CD1c-positive myeloid dendritic cell (primary cell): ENCODE measurements around the gene TIGIT.
"Not testable (repeated sequence)": the region's sequence is repeated elsewhere in the genome, so short reads cannot be mapped to it uniquely, and the experiment has no call there.

Experiments
- DNase-seq: peaks from one replicate; pipeline ENCODE4 v3.0.0-alpha.2; 2016; ENCODE audit errors: extremely low spot score

TIGIT gene

DNA sequence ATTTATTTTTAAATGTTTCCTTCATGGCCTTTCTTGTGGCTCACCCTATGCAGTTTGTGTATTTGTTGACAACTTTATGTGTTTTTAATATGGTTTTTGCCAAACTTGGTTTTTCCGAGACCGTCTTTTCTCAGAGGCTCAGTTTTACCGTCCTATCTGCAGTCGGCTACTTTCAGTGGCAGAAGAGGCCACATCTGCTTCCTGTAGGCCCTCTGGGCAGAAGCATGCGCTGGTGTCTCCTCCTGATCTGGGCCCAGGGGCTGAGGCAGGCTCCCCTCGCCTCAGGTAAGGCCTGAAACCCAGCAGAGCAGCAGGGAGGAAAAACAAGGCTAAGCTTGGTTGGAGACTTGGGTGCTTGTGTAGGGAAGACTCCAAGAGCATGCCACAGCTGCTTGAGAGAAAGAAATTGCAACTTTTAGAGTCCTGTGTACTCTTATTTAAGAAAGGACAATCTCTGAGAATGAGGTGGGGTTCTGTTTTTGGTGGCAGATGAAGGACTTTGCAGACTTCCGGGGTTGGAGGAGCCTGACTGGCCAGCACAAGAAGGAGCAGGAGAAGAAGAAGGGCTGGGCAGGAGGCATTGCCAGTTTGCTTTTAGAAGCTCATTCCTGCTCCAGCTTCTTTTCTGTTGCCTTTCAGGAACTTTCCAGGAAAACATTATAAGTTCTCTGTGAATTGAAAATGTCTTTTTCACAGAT lies at the start of gene TIGIT:
Gene TIGIT (plus strand): TSS at position 191 of the 698 bp plus-strand sequence. CDS start 34 bp downstream, at position 225.
- no peak for DNase-seq

DNA sequence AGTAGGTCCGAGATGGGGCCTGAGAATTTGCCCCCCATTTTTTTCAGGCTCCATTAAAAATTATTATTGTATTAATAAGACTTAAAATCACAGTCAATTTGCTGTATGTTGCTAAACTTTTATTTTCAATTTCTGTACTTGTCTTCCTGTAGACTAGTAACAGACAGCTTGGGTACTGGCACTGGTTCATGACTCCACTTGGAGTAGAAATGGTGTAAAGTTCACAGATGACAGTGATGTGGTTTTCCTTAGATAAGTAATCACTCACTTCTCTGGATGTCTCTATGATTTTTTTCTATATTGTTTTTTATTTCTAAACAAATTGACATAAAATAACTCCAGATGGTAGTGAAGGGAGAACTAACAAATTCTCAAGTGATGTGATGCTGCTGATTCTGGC lies 40.9 kb upstream of the TIGIT start:
- no peak for DNase-seq

GRCh38 chr3:114253505-114253904 lies 40.3 kb upstream of the TIGIT start:
- DNase-seq = no peak

GRCh38 chr3:114259566-114259965 lies 34.3 kb upstream of the TIGIT start:
- no peak for DNase-seq

DNA sequence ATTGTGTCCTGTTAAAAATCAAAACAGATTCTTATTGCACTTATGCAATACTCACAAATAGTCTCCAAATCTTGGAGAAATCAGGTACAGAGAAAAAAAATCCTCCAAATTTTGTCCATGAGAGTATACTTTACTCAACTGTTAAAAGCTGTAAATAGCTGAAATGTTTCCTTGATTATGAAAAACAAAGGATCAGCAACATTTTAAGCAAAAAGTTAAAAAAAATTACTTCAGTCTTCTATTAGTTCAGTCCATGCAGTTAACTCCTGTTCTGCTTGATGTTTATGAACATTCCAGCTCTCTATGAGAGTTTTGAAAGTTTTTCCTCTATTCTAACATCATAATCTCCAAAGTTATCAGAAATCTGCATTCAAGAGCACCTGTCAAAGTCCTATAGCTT lies 33.7 kb upstream of the TIGIT start:
- no peak for DNase-seq

DNA sequence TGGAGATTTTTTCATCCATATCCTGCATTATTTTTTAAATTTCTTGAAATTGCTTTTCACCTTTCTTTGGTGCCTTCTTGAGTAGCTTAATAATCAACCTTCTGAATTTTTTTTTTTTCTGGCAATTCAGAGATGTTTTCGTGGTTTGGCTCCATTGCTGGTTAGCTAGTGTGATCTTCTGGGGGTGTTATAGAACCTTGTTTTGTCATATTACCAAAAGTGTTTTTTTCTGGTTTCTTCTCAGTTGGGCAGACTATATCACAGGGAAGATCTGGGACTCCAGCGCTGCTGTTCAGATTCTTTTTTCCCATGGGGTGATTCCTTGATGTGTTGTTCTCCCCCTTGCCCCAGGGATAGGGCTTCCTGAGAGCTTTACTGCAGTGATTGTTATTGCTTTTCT lies 23.8 kb upstream of the TIGIT start:
- no peak for DNase-seq

DNA sequence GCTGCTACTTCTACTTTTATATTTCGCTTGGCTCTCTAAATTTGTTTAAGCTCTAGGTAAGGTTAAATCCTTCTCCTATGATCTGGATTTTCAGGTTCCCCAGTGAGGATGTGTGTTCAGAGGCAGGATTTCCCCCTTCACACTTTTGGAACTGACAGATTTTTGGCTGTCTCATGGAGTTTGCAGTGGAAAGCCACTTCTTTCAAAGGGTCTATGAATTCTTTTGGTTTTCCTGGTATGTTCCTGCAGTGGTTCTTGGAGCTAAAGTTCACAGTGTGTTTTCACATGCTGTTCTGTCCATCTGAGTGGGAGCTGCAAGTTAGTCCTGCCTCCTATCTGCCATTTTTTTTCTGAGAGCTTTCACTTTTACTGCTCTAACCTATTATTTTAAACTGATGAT lies 21.6 kb upstream of the TIGIT start:
- no peak for DNase-seq

GRCh38 chr3:114274929-114275328 lies 18.9 kb upstream of the TIGIT start:
- DNase-seq = no peak

GRCh38 chr3:114276856-114277255 lies 17.0 kb upstream of the TIGIT start:
- not testable (repeated sequence) for DNase-seq

GRCh38 chr3:114284644-114285043 lies 9.2 kb upstream of the TIGIT start:
- DNase-seq = no peak

DNA sequence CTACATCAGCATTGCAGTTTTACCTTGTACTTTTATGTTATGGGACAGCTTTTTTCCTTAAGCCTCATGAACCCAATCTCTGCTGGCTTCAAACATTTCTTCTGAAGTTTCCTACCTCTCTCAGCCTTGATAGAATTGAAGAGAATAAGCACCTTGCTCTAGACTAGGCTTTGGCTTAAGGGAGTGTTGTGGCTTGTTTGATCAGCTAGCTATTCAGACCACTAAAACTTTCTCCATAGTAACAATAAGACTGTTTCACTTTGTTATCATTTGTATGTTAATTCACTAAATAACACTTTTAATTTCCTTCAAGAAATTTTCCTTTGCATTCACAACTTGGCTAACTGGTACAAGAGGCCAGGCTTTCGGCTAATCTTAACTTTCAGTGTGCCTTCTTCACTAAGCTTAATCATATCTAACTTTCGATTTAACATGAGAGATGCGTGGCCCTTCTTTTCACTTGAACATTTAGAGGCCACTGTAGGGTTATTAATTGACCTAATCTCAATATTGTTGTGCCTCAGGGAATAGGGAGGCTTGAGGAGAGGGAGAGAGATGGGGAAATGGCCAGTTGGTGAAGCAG lies 8.1 kb upstream of the TIGIT start:
- DNase-seq = no peak

DNA sequence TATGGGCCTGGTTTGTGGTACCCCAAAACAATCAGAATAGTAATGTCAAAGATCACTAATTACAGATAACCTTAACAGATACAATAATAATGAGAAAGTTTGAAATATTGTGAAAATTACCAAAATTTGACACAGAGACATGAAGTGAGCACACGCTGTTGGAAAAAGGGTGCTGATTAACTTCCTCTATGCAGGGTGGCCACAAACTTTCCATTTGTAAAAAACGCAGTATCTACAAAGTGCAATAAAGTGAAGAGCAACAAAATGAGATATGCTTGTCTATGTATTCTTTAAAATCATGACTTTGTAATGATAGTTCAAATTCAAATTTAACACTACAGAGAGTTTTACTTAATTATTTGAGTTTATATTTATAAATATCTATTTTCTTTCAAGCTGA lies 7.6 kb upstream of the TIGIT start:
- DNase-seq = no peak

- DNase-seq = peak; percentile 82
These were observed 2.6 kb upstream of the TIGIT start for GRCh38 chr3:114290911-114291901.

- DNase-seq = no peak
These were observed 1.2 kb downstream of the TIGIT start for GRCh38 chr3:114294940-114295480.

- no peak for DNase-seq
These were observed 2.1 kb downstream of the TIGIT start for GRCh38 chr3:114295946-114296345.

GRCh38 chr3:114299421-114299820 lies 5.6 kb downstream of the TIGIT start:
- DNase-seq = no peak

GRCh38 chr3:114299941-114300624 lies 6.3 kb downstream of the TIGIT start:
- DNase-seq = no peak

DNA sequence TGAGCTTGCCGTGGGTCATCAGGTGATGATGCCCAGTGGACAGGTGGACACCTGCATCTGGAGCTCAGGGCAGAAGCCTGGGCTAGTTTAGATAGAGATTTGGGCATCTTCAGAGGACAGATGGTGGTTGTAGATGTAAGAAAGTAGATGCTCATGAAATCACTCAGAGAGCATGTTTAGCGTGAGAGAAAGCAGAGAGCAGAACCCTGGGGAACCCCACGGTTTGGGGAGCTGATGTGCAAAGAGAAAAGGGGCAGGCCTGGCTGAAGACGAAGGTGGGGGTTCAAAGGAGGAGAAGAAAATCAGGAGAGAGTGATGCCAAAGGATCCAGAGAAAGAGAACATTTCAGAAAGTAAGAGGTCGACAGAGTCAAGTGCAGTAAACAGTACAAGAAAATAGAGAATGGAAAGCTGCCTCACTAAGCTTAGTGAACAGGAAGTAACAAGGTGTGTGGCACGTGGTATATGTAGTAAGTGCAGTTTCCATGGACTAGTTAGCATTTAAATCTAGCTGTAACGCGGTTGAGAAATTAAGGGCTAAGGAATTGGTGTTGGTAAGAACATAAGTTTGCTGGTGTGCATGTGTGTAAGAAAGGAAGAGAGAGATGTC lies 13.5 kb downstream of the TIGIT start:
- DNase-seq = peak; percentile 4

- no peak for DNase-seq
These were observed 14.0 kb downstream of the TIGIT start for GRCh38 chr3:114307832-114308231.

GRCh38 chr3:114308377-114308776 lies 14.5 kb downstream of the TIGIT start:
- no peak for DNase-seq

GRCh38 chr3:114308830-114309229 lies 15.0 kb downstream of the TIGIT start:
- DNase-seq = peak; percentile 13
